K562 (cell line): Measurements from ENCODE around the gene MAP1LC3B. TPM values are rescaled to one million over a fixed set of nuclear protein-coding genes. Genes with fewer than 3 reads are reported as not detected.

Experiments used
- ATAC-seq: fragments of 200-7000 bp; cut with Tn5 transposase; 3 replicates; pipeline ENCODE4 v1.9.1; 2020; ENCODE audit warnings: moderate library complexity
- BruUV-seq: library from RNA; stranded (reverse); fragments of 400-500 nt; replicated peaks from 2 replicates; lab custom pipeline; 2021; lab: Mats Ljungman, UMichigan
- CTCF ChIA-PET: fragments of 300-600 bp; formaldehyde crosslinking; extraction: SDS; loops from one replicate; lab custom pipeline; 2021; ENCODE audit warnings: low intra/inter-chr PET ratio; lab: Yijun Ruan, JAX
- POLR2A ChIA-PET: fragments of 300-600, 350-650 bp; sonication (Branson Sonifier 250); formaldehyde crosslinking; extraction: SDS; loops from one replicate; lab custom pipeline; 2021; ENCODE audit warnings: antibody characterized with exemption, inconsistent platforms; lab: Yijun Ruan, JAX
- DNase-seq, 4 experiments: peaks; one replicate each; pipeline versions ENCODE4 v3.0.0 to v3.0.0-alpha.2; 2011 to 2018; ENCODE audit warnings: low spot score in 3 of 4, mixed read lengths in 3 of 4; ENCODE audit errors: extremely low read depth in 1 of 4
- FAIRE-seq: peaks from 2 replicates; lab custom pipeline; 2011; peaks lifted over from hg19 to GRCh38; lab: Jason Lieb, UNC
- H2AFZ ChIP-seq: 2 replicates; pipeline ENCODE4 v1.6.0; 2011; ENCODE audit warnings: low read depth, low read length, control low read depth, inconsistent platforms
- H3K27ac ChIP-seq: fragments of 200-600 bp; 3 replicates; pipeline ENCODE4 v1.8.0; 2011; ENCODE audit warnings: low read depth, mild to moderate bottlenecking, control low read depth, inconsistent platforms, low read length, moderate library complexity, mixed read lengths; ENCODE audit errors: extremely low read depth
- H3K27me3 ChIP-seq, 2 experiments: fragments of 300-600 bp in 1 of 2; 2 replicates in 1 of 2; 3 replicates in 1 of 2; pipeline versions ENCODE4 v1.6.0 to v1.8.0; 2011; ENCODE audit warnings: inconsistent platforms in 2 of 2, low read length in 2 of 2, mild to moderate bottlenecking in 1 of 2, mixed read lengths in 1 of 2, moderate library complexity in 1 of 2; ENCODE audit not compliant: control insufficient read depth in 2 of 2, insufficient read depth in 2 of 2
- H3K36me3 ChIP-seq: fragments of 300-600 bp; 3 replicates; pipeline ENCODE4 v1.8.0; 2011; ENCODE audit warnings: mild to moderate bottlenecking, low read length, inconsistent platforms; ENCODE audit not compliant: control insufficient read depth, insufficient read depth
- H3K4me1 ChIP-seq, 2 experiments: fragments of 200-600 bp in 1 of 2; replicated peaks in 1 of 2; 2 replicates in 1 of 2; 3 replicates in 1 of 2; pipeline versions ENCODE4 v1.5.1 to v1.8.0; 2011; ENCODE audit warnings: inconsistent platforms in 2 of 2, low read length in 2 of 2, mild to moderate bottlenecking in 1 of 2, mixed read lengths in 1 of 2, moderate library complexity in 1 of 2; ENCODE audit not compliant: control insufficient read depth in 2 of 2, insufficient read depth in 2 of 2
- H3K4me2 ChIP-seq: 2 replicates; pipeline ENCODE4 v1.6.1; 2011; ENCODE audit warnings: low read length, control low read depth, inconsistent platforms, mixed read lengths; ENCODE audit not compliant: insufficient read depth
- H3K4me3 ChIP-seq: fragments of 200-600 bp; sonication (generic), shearing (Covaris generic); 2 replicates; pipeline ENCODE4 v1.5.1; 2016; ENCODE audit warnings: control low read depth, inconsistent platforms
- H3K79me2 ChIP-seq: fragments of 200-600 bp; 3 replicates; pipeline ENCODE4 v1.8.0; 2011; ENCODE audit warnings: low read length, inconsistent platforms; ENCODE audit not compliant: control insufficient read depth, insufficient read depth
- H3K9ac ChIP-seq, 2 experiments: 2 replicates each; pipeline versions ENCODE4 v1.6.0 to v1.6.1; 2011; ENCODE audit warnings: low read depth in 2 of 2, low read length in 2 of 2, control low read depth in 1 of 2, inconsistent platforms in 1 of 2, mild to moderate bottlenecking in 1 of 2, mixed read lengths in 1 of 2; ENCODE audit not compliant: insufficient read depth in 1 of 2
- H3K9me1 ChIP-seq: one replicate; pipeline ENCODE4 v1.6.0; 2011; ENCODE audit warnings: inconsistent platforms, mild to moderate bottlenecking, low read length, moderate library complexity; ENCODE audit not compliant: control insufficient read depth, insufficient read depth
- H3K9me3 ChIP-seq: replicated peaks from 2 replicates; pipeline ENCODE4 v1.5.1; 2011; ENCODE audit warnings: low read depth, low read length, inconsistent platforms; ENCODE audit not compliant: control insufficient read depth, insufficient read depth
- H4K20me1 ChIP-seq: replicated peaks from 2 replicates; pipeline ENCODE4 v1.6.1; 2011; ENCODE audit warnings: low read length, inconsistent platforms, mixed read lengths; ENCODE audit not compliant: control insufficient read depth, insufficient read depth
- ATF2 ChIP-seq: sonication (generic); formaldehyde crosslinking; IDR thresholded peaks from 2 replicates; pipeline ENCODE4 v1.8.1; 2022; ENCODE audit warnings: missing genetic modification reagents
- BRCA1 ChIP-seq, 2 experiments: fragments of 450-650 bp in 1 of 2; sonication (generic) in 1 of 2; formaldehyde crosslinking in 1 of 2; IDR thresholded peaks; 2 replicates each; pipeline versions ENCODE4 v1.5.0 to v1.6.1; 2017 to 2020; ENCODE audit warnings: mild to moderate bottlenecking in 1 of 2, missing genetic modification reagents in 1 of 2
- ILF3 ChIP-seq: fragments of 450-650 bp; IDR thresholded peaks from 2 replicates; pipeline ENCODE4 v1.6.1; 2018; ENCODE audit warnings: antibody characterized with exemption, mild to moderate bottlenecking, moderate library complexity, borderline replicate concordance
- KAT8 ChIP-seq: fragments of 450-650 bp; IDR thresholded peaks from 2 replicates; pipeline ENCODE4 v1.6.1; 2016; ENCODE audit warnings: low read depth, mild to moderate bottlenecking
- SMARCB1 ChIP-seq: IDR thresholded peaks from 2 replicates; pipeline ENCODE4 v1.6.1; 2011; ENCODE audit warnings: improper control_type of control experiment, low read depth; ENCODE audit not compliant: insufficient read length
- ZNF121 ChIP-seq: sonication (generic); formaldehyde crosslinking; conservative IDR thresholded peaks from 2 replicates; pipeline ENCODE4 v1.8.0; 2022; ENCODE audit warnings: missing genetic modification reagents
- WGBS: fragments of 100-300 bp; shearing (Covaris generic); methylation state at CpG from one replicate; pipeline ENCODE4 v1.1.6; 2016; ENCODE audit warnings: low coverage, mixed read lengths; ENCODE audit not compliant: insufficient coverage; ENCODE audit errors: missing lambda C conversion rate; 5-methylcytosine and 5-hydroxymethylcytosine counted together
- in situ Hi-C: fragments of 300-500 bp; cut with MboI; formaldehyde crosslinking; loops from 4 replicates; pipeline ENCODE4 v1.15.0; 2018; ENCODE audit warnings: inconsistent platforms, mixed read lengths
- intact Hi-C: fragments of 100-400 bp; cut with micrococcal nuclease; formaldehyde crosslinking; loops from 2 replicates; pipeline ENCODE4 v1.14.2; 2022
- polyA plus RNA-seq, 8 experiments: library from polyadenylated mRNA; depleted of rRNA in 4 of 8; stranded (reverse) in 5 of 8; unstranded in 3 of 8; fragments of >200 nt; fragmentation: Nextera tagmentation in 2 of 8; fragmentation: Illumina TruSeq in 1 of 8; extraction: Ambion mirVana in 2 of 8; extraction: Trizol in 1 of 8; gene quantifications; 2 replicates each; pipeline versions ENCODE4 v1.2.1 to v1.2.3, GENCODE V29; 2011 to 2014; ENCODE audit warnings: inconsistent platforms in 1 of 8, missing spikeins in 1 of 8
- total RNA-seq, 7 experiments: library from RNA; depleted of rRNA in 6 of 7; stranded (reverse); fragments of >200 nt in 6 of 7; fragmentation: Illumina TruSeq in 2 of 7; extraction: Trizol in 2 of 7; gene quantifications; 2 replicates each; pipeline versions ENCODE4 v1.2.1 to v1.2.3, GENCODE V29; 2011 to 2021; ENCODE audit warnings: low replicate concordance in 1 of 7

The MAP1LC3B gene
- total and polyA plus RNA-seq, 9 of the 15 experiments (the other 6 are each of a cell fraction or from before 2014, with no cell fraction given): 16.0 to 81.5 (median 36.7) TPM

DNA sequence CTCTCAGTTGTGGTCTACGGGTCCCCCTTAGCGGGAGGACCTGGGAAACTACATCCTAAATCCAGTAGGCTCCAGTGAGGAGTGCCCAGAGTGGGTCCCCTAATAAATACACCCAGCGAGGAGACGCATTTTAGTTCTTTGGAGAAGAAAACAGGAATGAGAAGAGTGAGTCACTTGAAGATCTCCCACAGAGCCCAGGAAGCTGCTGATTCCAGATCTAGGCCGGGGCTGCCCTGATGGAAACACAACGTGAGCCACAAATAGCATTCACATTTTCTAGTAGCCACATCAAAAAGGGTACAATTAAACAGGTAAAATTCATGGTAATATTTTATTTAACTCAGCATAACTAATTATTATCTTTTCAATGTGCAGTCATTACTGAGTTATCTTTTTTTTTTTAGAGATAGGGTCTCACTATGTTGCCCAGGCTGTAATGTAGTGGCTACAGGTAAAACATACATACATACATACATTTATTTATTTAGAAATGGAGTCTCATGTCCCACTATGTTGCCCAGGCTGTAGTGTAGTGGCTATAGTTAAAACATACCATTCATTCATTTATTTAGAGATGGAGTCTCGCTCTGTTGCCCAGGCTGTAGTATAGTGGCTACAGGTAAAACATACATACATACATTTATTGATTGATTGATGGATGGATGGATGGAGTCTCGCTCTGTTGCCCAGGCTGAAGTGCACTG, 30.1 kb upstream of the MAP1LC3B start:
- peaks cover 2% of the 10 kb centered on the region for H3K9me1 ChIP-seq
- no peak overlapping the region for H3K9ac ChIP-seq
- FAIRE-seq: no peak
- peaks cover 71% of the 10 kb centered on the region; the same call in 2 of the 3 replicates for H3K36me3 ChIP-seq
- BruUV-seq: no TSS peak
- H3K27ac ChIP-seq: no peak overlapping the region
- H3K79me2 ChIP-seq: peaks cover 41% of the 10 kb centered on the region
- in situ Hi-C loops (no loop called here), intact Hi-C loops (no loop called here)
- 92% methylated on average over 8 of the region's 8 CpGs for WGBS
- no peak for TF ChIP-seq KAT8
- no peak for TF ChIP-seq SMARCB1
- no peak for TF ChIP-seq BRCA1 (IDR thresholded peaks at IDR 0.05)
- TF ChIP-seq BRCA1 (CRISPR knock-in tag; IDR thresholded peaks at IDR 0.05): no peak
- 0 out of 2 replicates have a peak, but pooled peaks have one; percentile 32 for TF ChIP-seq ZNF121
- TF ChIP-seq ATF2 (CRISPR knock-in tag): no peak
- no peak for TF ChIP-seq ILF3
- ChIA-PET POLR2A (interaction anchor here (2.3 kb wide), 1 partner anchor 11 kb away, joined by 13 read pairs; no protein-coding TSS in a partner anchor), CTCF (no interaction called here)
- ATAC-seq: no peak
- no peak overlapping the region for H3K4me2 ChIP-seq
- H3K27me3 ChIP-seq: no peaks in the 10 kb centered on the region
- H3K9me3 ChIP-seq: no peaks in the 10 kb centered on the region
- no peak overlapping the region for H2AFZ ChIP-seq
- no peak overlapping the region for H3K4me3 ChIP-seq
- DNase-seq: no peak
- H4K20me1 ChIP-seq: peaks cover 19% of the 10 kb centered on the region
- peaks cover 17% of the 10 kb centered on the region in 2 experiments for H3K4me1 ChIP-seq
